HepG2 (cell line): Measurements from ENCODE around the gene NFIC. TPM values are rescaled to one million over a fixed set of nuclear protein-coding genes. Genes with fewer than 3 reads are reported as not detected.

Source experiments
- CEBPB ChIP-seq: IDR thresholded peaks from 2 replicates; pipeline ENCODE4 v1.6.1; 2011; ENCODE audit warnings: low read depth, low read length, improper control_type of control experiment, borderline replicate concordance
- CREM ChIP-seq, 2 experiments: sonication (generic) in 1 of 2; formaldehyde crosslinking in 1 of 2; IDR thresholded peaks; 2 replicates each; pipeline versions ENCODE4 v1.4.0 to v1.6.1; 2016 to 2020; ENCODE audit warnings: antibody characterized with exemption in 1 of 2, mild to moderate bottlenecking in 1 of 2, missing genetic modification reagents in 1 of 2
- HBP1 ChIP-seq: IDR thresholded peaks from 2 replicates; pipeline ENCODE4 v1.6.1; 2016; ENCODE audit warnings: low read depth, control low read depth
- KDM2A ChIP-seq: sonication (generic); formaldehyde crosslinking; IDR thresholded peaks from 2 replicates; pipeline ENCODE4 v1.4.0; 2020; ENCODE audit warnings: low read depth, missing genetic modification reagents, borderline replicate concordance
- MAF1 ChIP-seq: sonication (generic); formaldehyde crosslinking; IDR thresholded peaks from 2 replicates; pipeline ENCODE4 v1.5.0; 2020; ENCODE audit warnings: missing genetic modification reagents, borderline replicate concordance
- MNT ChIP-seq: fragments of 450-650 bp; IDR thresholded peaks from 2 replicates; pipeline ENCODE4 v1.6.1; 2016
- MYC ChIP-seq: sonication (generic); formaldehyde crosslinking; IDR thresholded peaks from 2 replicates; pipeline ENCODE4 v1.9.0; 2021; ENCODE audit warnings: missing genetic modification reagents, borderline replicate concordance
- MYNN ChIP-seq: sonication (generic); formaldehyde crosslinking; IDR thresholded peaks from 2 replicates; pipeline ENCODE4 v1.4.0; 2020; ENCODE audit warnings: mild to moderate bottlenecking, low read depth, missing genetic modification reagents
- NR2C2 ChIP-seq: sonication (generic); formaldehyde crosslinking; IDR thresholded peaks from 2 replicates; pipeline ENCODE4 v1.4.0; 2020; ENCODE audit warnings: missing genetic modification reagents, mild to moderate bottlenecking, moderate library complexity, borderline replicate concordance
- RARG ChIP-seq: sonication (generic); formaldehyde crosslinking; IDR thresholded peaks from 2 replicates; pipeline ENCODE4 v1.4.0; 2020; ENCODE audit warnings: low read depth, mild to moderate bottlenecking, missing genetic modification reagents
- RBM39 ChIP-seq: fragments of 200-400 bp; formaldehyde crosslinking; IDR thresholded peaks from one replicate; pipeline ENCODE4 v1.6.1; 2018; ENCODE audit warnings: antibody characterized with exemption, mild to moderate bottlenecking, low read depth, low read length; ENCODE audit not compliant: poor library complexity, severe bottlenecking
- RORA ChIP-seq: sonication (generic); formaldehyde crosslinking; IDR thresholded peaks from 2 replicates; pipeline ENCODE4 v1.5.0; 2020; ENCODE audit warnings: mild to moderate bottlenecking, missing genetic modification reagents, moderate library complexity
- SIN3A ChIP-seq: IDR thresholded peaks from 2 replicates; pipeline ENCODE4 v1.6.1; 2011; ENCODE audit warnings: low read depth, mild to moderate bottlenecking, control low read depth, low read length, borderline replicate concordance
- ZBTB1 ChIP-seq: sonication (generic); formaldehyde crosslinking; IDR thresholded peaks from 2 replicates; pipeline ENCODE4 v1.4.0; 2020; ENCODE audit warnings: missing genetic modification reagents, borderline replicate concordance
- ZNF207 ChIP-seq: fragments of 450-650 bp; IDR thresholded peaks from 2 replicates; pipeline ENCODE4 v1.6.1; 2016; ENCODE audit warnings: antibody characterized with exemption, borderline replicate concordance
- ZNF615 ChIP-seq: sonication (generic); formaldehyde crosslinking; IDR thresholded peaks from 2 replicates; pipeline ENCODE4 v1.5.0; 2020; ENCODE audit warnings: mild to moderate bottlenecking, missing genetic modification reagents, borderline replicate concordance
- ZNF646 ChIP-seq: sonication (generic); formaldehyde crosslinking; IDR thresholded peaks from 2 replicates; pipeline ENCODE4 v1.9.0; 2021; ENCODE audit warnings: mild to moderate bottlenecking, missing genetic modification reagents
- ZNF709 ChIP-seq: sonication (generic); formaldehyde crosslinking; IDR thresholded peaks from 2 replicates; pipeline ENCODE4 v1.5.0; 2020; ENCODE audit warnings: mild to moderate bottlenecking, missing genetic modification reagents
- polyA plus RNA-seq, 8 experiments: library from polyadenylated mRNA; depleted of rRNA in 3 of 8; stranded (reverse) in 7 of 8; unstranded in 1 of 8; fragments of >200 nt; fragmentation: Illumina TruSeq in 4 of 8; extraction: Trizol in 4 of 8; gene quantifications; 2 replicates each; pipeline versions ENCODE4 v1.2.1 to v1.2.3, GENCODE V29; 2011 to 2016; ENCODE audit warnings: low read depth in 4 of 8, missing spikeins in 1 of 8, mixed read lengths in 1 of 8; ENCODE audit not compliant: insufficient read depth in 1 of 8
- total RNA-seq, 5 experiments: library from RNA; depleted of rRNA; stranded (reverse); fragments of >200 nt; fragmentation: Illumina TruSeq; extraction: Trizol; gene quantifications; 2 replicates each; pipeline ENCODE4 v1.2.3, GENCODE V29; 2016; ENCODE audit warnings: low read depth in 1 of 5

NFIC gene
- total and polyA plus RNA-seq, 2 of the 13 experiments (the other 11 are each of a cell fraction or from before 2014, with no cell fraction given), result 1.3 to 2.5 TPM

GRCh38 chr19:3411636-3412035, 45.3 kb downstream of the NFIC start (continued):
- TF ChIP-seq MAF1 (CRISPR knock-in tag) (no peak), RBM39 (no peak), RARG (CRISPR knock-in tag) (no peak), MYNN (no peak), NR2C2 (CRISPR knock-in tag) (peak; percentile 69; the same call in 1 of the 2 replicates), ZNF615 (CRISPR knock-in tag) (no peak), ZNF207 (no peak), MYC (peak; percentile 67), ZNF646 (CRISPR knock-in tag) (no peak), ZBTB1 (CRISPR knock-in tag) (no peak), CEBPB (peak; percentile 83), HBP1 (CRISPR knock-in tag) (no peak), CREM (IDR thresholded peaks at IDR 0.05) (peak; percentile 60; the same call in 1 of the 2 replicates), CREM (CRISPR knock-in tag; IDR thresholded peaks at IDR 0.05) (no peak), RORA (CRISPR knock-in tag) (no peak), MNT (no peak), SIN3A (no peak), KDM2A (CRISPR knock-in tag) (peak; percentile 30; the same call in 1 of the 2 replicates), ZNF709 (no peak)
